GM18868 (cell line): ENCODE data around the gene TUBB2B.
"Not testable (repeated sequence)": the region's sequence is repeated elsewhere in the genome, so short reads cannot be mapped to it uniquely, and the experiment has no call there.

Source experiments
- ATAC-seq: cut with Tn5 transposase; IDR thresholded peaks from one replicate; pipeline ENCODE4 v1.9.1; 2021; ENCODE audit warnings: mild to moderate bottlenecking, moderate library complexity; ENCODE audit not compliant: unreplicated experiment

Gene TUBB2B

DNA sequence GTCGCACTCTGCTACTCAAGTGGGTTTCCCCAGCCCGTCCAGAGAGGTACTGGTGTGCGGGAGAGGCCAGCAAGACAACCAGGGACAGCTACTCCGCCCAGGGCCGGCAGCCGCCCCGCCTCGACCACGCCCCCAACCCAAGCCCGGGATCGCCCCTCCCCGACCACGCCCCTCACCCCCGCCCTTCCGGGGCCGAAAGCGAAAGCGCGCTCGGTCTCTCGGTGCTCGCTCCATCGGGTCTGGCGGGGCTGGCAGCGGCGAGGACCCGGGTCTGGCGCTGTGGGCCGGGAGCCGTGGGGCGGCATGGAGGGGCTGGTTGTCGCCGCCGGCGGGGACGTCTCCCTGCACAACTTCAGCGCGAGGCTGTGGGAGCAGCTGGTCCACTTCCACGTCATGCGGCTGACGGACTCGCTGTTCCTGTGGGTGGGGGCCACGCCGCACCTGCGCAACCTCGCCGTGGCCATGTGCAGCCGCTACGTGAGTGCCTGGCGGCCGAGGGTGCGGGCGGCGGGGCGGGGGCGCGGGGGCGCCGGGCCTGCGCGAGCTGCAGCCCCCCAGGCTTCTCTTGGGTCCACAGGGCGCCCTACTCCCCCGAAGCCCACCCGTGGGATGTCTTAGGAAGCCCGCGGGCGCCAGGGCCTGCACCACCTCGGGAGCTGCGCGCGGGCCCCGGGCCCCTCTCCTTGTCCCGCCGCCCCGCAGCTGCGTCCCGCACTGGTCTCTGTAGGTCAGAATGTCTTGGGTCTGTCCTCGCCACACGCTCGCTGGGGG lies 31.5 kb upstream of the TUBB2B start, which contains the start of gene PSMG4:
Gene PSMG4, plus strand, starts transcription at position 228 of the 771 bp plus-strand sequence. Its CDS starts 76 bp downstream, at position 304.
- ATAC-seq: peak; percentile 78

DNA sequence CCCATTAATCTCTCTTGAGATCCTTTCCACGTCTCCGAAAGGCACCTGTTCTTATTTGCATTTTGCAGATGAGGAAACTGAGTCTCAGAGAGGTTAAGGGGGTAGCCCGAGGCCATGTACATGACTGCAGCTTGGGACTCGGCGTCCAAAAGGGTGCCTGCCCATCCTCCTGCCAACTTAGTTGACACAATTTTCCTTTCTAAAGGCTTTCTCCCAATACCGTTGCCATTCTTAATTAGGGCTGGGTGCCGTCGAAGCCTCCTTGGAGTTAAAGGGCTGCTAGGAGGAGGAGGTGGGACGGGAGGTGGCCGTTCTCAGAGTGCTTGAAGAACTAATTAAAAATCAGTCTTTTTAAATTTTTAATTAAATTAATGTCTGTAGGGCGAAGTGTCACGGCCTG lies 30.7 kb upstream of the TUBB2B start:
- ATAC-seq: no peak

DNA sequence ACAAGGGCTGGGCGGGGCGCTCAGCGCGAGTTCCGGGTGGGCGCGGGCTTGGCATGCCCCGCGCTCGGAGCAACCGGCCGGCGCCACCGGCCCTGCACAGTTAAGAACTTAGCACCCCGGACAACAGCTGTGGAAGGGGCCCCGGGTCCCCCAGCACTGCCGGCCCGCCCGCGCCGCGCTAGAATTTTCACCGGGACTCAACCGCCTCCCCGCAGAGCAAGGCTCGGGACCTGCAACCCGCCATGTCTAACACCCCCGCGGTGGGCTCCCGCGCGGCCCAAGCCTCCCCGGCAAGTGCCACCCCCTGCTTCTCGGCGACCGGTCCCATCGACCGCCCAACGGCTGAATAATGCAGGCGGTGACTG lies 26.1 kb upstream of the TUBB2B start:
- ATAC-seq: no peak

DNA sequence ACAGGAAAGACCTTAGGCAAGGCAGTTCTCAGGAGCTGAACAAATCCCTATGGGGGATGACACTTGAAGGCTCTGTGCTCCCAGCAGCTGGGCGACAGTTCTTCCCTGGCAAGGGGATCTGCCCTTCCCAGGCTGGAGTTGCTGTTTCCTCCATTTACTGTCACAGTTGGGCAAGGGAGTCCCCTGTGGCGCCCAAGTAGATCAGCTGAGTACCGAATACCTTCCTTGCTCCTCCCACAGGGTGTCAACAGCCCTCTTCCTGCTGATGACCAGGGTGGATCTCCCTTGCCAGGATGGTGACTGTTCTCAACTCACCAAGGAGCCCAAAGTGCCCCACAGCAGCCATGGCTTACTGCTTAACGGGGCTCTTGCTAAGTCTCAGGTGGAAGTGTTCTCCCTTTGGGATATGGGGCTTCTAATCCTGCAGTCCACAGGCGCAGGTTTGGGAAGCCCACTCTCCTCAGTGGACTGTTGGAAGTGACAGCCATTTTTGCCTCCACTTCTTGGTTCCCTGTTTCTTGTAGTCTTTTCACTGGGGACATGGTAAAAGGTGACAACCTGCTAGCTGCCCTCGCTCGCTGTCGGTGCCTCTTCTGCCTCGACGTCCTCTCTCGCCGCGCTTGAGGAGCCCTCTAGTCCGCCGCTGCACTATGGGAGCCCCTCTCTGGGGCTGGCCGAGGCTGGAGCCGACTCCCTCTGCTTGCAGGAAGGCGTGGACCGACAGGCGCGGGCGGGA lies 25.6 kb upstream of the TUBB2B start:
- ATAC-seq: no peak

DNA sequence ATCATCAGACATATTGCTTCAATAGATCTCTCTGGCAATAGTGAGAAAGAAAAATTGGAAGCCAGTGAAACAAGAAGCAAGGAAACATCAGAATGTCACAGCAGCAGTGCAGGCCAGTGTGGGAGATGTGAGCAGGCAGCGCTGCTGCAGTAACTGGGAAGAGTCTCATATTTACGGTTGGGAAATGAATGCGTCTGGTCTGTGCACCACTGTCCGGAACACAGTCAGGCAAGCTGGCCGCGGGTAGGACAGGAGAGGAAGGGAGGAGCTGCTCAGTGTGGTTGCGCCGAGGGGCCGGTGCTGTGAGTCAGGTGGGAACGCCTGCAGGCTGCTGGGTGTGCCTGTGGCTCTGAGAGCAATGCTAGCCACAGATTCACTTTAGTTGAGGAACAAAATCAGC lies 24.9 kb upstream of the TUBB2B start:
- no peak for ATAC-seq

DNA sequence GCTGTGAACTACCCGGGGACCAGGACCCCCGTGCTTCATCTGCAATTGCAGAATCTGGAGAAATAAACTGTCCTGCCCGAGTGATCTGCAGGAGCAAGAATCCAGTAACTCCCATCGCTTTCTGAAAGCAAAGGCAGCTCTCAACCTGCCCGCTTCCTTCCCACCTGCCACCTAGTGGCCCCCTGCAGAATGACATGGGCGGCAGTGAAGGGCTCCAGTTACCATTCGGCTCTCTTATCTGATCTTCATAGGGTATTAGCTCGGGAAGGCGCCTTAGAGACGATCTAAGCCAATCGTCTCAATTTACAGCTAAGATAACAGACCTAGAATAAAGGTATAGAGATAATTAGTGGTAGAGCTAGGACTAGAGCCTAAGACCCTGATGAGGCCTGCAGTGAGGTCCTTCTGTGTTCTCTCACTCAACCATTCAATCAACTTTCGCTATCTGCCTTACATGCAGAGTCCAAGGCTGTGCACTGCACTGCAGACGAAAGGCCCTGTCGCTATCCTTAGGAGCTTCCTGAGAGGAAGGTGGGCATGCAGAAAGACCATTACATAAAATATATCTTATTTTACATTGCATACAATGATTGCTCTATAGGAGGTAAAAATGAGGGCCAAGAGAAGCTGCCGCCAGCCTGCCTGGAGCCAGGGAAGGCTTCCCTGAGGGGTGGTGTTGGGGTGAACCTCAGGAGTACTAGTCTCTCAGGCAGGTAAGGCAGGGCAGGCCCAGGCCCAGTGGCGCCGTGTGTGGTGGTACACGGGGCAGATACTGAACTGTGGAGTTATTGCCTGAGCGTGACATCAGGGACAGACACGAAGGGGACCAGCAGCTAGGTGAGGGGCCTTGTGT lies 24.2 kb upstream of the TUBB2B start:
- peak; percentile 72 for ATAC-seq

DNA sequence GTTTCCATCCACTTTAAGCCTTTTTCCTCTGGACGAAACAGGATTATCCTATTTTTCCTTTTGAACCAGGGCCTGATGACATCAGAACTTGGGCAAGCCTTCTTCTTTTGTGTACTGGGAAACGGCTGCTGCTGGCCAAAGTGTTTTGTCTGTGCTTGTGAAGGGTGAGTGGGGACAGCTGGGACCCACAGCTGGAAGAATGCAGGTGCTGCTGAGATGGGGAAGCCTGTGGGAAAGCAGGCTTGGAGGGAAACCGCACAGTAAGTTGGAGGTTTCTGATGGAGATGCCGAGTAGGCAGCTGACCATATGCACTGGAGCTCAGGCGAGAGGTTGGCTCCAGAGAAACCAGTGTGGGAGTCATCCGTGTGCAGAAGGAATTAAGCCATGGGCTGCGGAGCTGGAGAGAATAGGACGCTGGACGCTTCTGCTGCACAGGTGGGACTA lies 22.8 kb upstream of the TUBB2B start:
- ATAC-seq: no peak

DNA sequence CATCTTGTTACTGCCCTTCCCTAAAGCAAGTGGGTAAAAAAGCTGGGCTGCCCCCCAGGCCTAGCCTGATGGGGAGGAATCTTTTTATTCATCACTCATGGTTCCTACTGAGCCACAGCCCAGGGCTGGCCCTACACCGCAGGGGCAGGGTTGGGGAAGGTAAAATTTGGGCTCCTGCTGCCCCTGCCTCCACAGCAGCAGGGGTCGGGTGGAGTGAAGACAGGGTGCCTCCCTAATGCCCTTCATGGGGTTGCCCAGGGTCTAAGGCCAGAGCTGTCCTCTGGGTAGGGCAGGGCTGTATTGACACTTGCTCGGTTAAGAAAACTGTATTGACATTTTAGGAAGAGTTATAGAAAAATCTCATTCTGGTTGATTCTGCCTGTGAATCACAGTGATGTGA lies 22.4 kb upstream of the TUBB2B start:
- ATAC-seq: no peak

DNA sequence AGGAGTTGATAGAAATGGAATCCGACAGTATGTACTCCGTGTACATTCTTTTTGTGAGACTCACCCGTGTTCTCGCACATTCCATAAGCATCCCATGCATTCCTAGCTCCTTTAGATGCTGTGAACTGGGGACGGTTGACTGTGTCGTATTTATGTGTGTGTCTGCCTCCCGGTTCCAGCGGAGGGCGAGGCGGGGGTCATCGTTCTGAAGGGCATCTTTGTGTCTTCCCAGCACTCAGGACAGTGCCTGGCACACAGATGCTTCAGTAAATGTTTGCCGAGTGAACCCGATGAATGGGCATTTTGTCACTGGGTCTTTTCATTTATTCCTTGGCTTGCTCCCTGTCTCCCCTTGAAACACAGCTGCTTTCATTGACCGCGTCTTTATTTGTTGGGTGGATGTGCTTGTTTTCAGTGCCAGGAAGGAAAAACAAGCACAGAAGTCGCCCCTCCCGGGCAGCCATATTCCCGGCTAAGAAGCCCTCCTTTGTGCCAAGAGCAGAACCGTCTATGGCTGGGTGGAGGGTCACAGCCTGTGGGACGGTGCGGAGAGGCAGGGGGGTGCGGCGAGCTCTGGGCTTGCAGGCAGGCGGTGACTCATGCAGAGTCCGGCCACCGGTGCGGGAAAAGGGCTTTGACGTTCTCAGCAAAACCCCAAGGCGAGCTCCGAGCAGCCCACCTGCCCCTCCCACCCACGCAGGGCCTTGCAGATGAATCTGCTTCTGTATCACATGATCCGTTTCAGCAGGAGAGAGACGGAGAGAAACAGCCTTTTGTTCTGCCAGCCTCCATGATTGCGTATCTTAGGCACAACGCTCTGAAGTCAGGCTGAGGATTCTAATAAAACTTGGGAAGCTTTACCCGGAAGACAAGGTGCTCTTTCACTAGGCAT lies 20.0 kb upstream of the TUBB2B start:
- ATAC-seq: no peak

DNA sequence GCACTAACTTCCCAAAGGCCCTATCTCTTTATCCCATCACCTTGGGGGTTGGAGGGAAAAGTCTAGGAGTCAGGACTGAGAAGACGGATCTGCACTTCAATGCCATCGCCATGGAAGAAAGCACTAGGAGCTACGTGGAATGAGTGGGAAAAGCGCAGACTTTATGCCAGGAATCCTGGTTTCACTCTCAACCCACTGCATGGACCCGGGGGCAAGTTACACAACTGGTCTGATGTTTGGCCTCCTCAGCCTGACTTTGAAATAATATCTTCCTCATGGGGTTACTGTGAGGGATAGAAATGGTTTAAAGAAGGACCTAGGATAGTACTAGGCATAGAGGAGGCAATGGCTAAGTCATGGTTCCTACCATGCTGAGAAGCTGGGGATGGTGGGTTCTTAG lies 17.8 kb upstream of the TUBB2B start:
- no peak for ATAC-seq

DNA sequence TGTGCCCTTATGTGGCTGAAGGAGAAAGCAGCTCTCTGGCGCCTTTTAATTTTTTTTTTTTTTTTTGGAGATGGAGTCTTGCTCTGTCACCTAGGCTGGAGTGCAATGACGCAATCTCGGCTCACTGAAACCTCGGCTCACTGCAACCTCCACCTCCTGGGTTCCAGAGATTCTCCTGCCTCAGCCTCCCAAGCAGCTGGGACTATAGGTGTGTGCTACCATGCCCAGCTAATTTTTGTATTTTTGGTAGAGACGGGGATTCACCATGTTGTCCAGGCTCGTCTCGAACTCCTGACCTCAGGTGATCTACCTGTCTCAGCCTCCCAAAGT lies 17.3 kb upstream of the TUBB2B start:
- ATAC-seq: not testable (repeated sequence)

DNA sequence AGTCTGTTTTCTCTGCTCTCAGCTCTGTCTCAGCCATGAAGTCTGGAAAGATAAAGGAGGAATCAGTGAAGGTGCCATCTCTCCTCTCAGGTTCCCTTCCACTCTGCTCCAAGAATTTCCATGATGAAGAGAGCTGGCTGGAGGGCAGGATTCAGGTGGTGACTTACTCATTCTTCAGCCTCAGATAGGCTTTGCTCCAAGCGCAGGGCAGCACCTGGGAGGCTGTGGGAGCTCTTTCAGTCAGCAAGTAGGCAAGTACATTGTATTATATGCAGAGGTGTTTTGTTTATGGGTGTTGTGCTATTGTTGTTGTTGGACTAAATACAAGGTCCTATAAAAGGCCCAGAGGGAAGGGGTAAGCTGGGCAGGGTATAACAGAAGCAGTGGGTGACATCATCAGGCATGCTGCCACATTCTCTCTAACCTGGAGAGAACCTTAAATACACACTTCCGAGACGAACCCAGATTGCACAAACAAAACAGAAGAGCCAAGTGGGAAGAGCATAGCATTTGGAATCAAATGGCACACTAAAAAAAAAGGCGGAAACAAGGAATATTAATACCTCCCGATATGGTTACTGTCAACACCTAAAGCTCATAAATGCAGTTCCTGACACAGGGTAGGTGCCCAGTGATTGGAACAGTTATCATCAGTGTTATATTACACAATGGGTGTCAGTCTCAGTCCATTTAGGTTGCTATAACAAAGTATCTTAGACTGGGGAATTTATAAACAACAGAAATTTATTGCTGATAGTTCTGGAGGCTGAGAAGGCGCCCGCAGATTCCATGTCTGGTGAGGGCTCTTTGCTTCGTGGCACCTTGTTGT lies 16.8 kb upstream of the TUBB2B start:
- ATAC-seq: no peak

DNA sequence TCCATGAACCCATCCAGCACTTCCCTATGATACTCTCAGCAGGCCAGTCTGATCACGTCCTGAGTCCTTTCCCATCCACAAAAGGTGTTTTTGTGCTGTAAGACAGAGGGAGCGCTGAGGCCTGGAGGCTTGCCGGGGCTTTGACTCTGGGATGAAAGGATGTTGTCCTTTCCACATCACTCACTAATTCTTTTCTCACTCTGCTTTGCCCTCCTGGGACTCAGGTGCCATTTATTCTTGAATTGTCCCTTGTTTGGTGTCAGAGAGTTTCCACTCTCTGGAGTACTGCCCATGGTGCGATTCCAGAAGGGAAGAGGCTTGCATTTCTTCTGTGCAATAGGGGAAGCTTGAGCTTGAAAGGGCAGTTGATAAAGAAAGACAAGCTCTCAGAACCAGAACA lies 15.3 kb upstream of the TUBB2B start:
- ATAC-seq: no peak

DNA sequence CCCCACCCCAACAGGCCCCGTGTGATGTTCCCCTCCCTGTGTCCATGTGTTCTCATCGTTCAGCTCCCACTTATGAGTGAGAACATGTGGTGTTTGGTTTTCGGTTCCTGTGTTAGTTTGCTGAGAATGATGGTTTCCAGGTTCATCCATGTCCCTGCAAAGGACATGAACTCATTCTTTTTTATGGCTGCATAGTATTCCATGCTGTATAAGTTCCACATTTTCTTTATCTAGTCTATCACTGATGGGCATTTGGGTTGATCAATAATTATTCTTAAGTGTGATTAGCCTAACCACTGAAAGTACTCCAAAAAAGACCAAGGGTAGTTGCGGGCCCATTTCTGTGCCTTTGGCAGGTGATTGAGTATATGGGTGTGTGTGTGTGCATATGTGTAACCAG lies 14.3 kb upstream of the TUBB2B start:
- not testable (repeated sequence) for ATAC-seq

DNA sequence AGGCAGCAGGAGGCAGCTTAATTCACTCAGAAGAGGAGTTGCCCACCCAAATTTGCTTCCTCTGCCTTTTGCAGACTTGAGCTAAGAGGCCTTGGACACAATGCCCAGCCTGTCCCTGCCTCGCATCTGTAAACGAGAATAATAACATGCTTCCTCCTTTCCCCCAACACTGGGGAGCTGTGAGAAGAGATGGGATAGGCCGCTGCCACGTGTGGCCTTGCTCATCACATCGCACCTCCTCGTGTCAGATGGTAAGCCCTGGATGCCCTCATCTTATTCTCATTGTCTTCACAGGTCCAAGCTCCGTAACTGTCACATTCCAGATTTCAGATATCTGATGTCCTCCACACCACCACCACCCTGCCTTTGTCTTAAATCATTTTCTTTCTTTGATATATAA lies 13.1 kb upstream of the TUBB2B start:
- ATAC-seq: no peak

DNA sequence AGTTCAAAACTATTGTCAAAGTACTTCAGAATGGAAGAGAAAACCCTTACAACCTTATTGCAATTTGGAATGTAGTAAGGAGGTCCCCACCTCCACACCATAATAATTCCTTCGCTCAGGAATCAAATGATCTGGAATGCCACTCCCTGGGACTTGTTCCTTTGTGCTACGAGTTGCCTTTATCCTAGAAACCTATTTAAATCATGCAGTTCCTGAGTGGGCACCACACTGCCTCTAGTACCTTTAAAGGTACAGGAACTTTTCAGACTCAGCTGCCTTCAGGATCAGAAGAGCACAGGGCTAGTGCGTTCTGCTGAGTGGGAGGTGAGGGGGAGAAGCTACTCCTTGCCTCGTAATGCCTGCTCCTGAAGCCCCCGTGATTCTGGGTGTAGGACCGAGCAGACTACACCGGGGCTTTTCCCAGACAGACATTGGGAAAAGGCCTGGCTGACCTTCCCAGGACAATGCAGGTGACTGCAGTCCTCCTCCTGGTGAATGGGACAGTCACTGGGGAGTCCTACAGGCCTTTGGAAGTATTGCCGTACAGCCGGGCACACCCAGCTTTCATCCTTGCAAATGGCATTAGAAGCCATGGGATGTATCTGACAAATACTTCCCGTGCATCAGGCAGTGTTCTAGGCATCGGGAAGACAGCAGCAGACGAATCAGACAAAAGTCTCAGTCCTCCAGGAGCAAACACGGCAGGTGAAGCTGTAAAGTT lies 11.8 kb upstream of the TUBB2B start:
- ATAC-seq: no peak

DNA sequence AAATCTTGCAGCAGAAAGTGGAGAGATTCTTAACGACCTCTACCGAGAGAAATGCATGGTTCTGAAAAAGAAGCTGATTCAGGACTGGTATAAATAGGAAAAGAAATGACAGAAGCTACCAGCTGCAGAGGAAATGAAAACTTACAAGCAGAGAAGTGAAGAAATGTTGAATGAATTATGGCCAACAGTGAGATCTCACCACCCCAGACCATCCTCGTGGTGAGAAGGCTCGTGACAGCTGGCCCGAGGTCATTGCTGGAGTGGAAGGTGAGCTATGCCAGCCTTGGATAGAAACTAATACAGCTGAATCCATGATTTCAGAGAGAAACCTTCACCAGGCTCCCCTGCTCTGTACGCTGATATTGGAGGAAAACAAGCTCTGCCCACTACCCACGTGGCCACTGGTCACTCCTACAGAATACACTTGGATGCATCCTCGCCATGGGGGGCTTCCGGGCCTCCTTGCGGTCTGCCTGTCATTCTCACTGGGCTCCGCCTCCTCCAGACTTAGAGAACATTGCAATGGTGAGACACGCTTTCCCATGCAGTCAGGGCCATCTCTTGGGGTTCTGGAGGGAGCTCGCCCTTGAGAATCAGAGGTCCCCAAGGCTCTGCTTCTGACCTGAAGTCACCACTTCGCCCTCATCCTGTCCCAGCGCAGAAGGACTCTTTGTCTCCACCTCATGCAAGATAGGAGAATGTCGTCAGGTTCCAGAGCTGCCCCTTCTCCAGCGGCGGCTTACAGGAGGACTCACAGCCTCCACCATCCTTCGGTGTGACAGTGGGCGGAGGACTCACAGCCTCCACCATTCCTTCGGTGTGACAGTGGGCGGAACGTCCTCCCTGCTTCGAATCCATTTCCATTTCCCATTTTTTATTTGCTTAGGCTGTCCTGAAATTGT lies 10.6 kb upstream of the TUBB2B start:
- no peak for ATAC-seq

DNA sequence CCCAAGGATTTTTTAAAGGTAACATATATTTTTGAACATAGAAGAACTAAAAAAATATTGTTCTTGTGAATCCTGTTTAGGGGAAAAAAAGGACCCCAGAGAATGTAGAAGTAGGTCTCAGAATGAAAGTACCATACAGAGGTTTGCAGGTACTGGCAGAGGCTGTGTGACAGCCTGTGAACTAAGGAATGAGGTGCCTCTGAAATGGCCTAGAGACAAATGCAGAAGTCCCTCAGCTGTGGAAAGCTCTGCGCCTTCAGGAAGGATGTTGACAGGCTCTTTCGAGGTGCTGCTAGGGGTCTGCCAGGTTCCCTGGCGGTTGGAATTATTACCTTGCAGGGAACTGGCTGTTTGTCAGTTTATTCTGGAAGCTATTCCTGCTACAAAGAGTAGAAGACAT lies 8.6 kb upstream of the TUBB2B start:
- peak; percentile 61 for ATAC-seq
